NCI-H460 (cell line): ENCODE data around the gene CXXC5. TPM values are rescaled to one million over a fixed set of nuclear protein-coding genes. Genes with fewer than 3 reads are reported as not detected.

ENCODE experiments used
- DNase-seq: peaks from one replicate; pipeline ENCODE4 v3.0.0-alpha.2; 2016; ENCODE audit warnings: low read depth; ENCODE audit errors: extremely low read depth
- total RNA-seq: library from RNA; depleted of rRNA; stranded (reverse); fragments of >200 nt; shearing (Covaris generic); gene quantifications from 2 replicates; pipeline ENCODE4 v1.2.3, GENCODE V29; 2014

Gene CXXC5
- total RNA-seq, 1 experiment from 2014 or later = 11.4 TPM

DNA sequence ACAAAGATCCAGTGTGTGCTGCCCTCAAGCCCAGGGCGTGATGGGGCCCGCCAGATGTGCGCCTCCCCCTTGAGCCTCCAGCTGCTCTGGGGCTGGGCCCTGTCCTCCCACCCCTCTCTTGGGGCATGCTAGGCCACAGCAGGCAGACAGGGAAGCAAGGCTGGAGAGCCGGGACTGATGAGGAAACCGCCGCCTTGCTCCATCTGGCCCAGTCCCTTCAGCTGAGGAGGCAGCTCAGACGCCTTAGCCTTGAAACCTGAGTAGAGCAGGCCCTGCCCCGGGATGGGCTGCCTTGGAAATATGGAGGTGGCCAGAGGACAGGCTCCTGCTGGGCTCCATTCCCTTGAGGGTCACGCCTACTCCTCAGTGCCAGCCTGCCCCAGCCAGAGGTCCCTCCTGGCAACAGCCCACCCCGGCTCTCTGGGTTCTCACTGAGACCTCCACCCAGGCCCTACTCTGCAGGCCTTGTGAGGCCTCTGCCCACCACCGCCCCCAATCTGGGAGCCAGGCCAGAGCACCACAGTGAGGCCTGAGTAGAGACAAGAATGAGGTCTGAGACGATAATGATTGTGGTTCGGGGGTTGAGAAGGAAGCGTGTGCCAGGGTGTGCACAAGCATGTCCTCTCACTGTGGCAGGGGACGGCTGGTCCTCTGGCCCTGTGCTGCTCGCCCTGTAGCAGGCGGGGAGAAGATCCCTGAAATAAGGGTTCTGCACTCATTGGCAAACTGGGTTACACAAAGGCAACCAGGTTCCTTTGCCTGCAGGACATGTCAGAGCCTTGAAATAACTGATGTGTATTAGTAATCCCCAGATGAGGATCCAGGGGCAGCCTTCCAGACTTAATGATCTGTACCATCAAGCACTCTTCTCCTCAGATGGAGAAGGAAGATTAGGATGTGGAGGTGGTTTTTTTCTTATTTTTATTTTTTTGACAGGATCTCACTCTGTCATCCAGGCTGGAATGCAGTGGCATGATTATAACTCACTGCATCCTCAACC, 30.9 kb downstream of the CXXC5 start:
- no peak for DNase-seq

DNA sequence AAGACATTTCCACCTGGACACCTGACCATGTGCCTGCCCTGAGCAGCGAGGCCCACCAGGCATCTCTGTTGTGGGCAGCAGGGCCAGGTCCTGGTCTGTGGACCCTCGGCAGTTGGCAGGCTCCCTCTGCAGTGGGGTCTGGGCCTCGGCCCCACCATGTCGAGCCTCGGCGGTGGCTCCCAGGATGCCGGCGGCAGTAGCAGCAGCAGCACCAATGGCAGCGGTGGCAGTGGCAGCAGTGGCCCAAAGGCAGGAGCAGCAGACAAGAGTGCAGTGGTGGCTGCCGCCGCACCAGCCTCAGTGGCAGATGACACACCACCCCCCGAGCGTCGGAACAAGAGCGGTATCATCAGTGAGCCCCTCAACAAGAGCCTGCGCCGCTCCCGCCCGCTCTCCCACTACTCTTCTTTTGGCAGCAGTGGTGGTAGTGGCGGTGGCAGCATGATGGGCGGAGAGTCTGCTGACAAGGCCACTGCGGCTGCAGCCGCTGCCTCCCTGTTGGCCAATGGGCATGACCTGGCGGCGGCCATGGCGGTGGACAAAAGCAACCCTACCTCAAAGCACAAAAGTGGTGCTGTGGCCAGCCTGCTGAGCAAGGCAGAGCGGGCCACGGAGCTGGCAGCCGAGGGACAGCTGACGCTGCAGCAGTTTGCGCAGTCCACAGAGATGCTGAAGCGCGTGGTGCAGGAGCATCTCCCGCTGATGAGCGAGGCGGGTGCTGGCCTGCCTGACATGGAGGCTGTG, 32.4 kb downstream of the CXXC5 start:
- DNase-seq = no peak

DNA sequence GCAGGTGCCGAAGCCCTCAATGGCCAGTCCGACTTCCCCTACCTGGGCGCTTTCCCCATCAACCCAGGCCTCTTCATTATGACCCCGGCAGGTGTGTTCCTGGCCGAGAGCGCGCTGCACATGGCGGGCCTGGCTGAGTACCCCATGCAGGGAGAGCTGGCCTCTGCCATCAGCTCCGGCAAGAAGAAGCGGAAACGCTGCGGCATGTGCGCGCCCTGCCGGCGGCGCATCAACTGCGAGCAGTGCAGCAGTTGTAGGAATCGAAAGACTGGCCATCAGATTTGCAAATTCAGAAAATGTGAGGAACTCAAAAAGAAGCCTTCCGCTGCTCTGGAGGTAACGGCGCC, 32.9 kb downstream of the CXXC5 start:
- DNase-seq = no peak

DNA sequence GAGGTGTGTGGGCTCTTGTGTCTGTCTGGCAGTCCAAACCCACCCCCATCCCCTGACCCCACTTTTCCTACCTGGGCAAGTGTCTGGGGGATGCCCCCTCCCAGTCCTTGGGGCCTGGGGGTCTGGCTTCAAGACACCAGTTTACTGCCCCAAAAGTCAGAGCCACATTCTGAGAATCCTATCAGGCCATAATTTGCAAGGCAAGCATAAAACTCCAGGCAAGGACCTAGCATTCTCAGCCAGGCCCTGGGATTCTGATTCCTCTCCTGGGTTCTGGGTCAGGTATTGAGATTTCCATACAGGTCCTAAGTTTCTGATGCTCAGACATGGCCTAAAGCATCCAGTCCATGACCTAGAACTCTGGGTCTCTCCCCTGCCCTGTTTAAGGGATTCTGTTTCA, 33.3 kb downstream of the CXXC5 start:
- no peak for DNase-seq

DNA sequence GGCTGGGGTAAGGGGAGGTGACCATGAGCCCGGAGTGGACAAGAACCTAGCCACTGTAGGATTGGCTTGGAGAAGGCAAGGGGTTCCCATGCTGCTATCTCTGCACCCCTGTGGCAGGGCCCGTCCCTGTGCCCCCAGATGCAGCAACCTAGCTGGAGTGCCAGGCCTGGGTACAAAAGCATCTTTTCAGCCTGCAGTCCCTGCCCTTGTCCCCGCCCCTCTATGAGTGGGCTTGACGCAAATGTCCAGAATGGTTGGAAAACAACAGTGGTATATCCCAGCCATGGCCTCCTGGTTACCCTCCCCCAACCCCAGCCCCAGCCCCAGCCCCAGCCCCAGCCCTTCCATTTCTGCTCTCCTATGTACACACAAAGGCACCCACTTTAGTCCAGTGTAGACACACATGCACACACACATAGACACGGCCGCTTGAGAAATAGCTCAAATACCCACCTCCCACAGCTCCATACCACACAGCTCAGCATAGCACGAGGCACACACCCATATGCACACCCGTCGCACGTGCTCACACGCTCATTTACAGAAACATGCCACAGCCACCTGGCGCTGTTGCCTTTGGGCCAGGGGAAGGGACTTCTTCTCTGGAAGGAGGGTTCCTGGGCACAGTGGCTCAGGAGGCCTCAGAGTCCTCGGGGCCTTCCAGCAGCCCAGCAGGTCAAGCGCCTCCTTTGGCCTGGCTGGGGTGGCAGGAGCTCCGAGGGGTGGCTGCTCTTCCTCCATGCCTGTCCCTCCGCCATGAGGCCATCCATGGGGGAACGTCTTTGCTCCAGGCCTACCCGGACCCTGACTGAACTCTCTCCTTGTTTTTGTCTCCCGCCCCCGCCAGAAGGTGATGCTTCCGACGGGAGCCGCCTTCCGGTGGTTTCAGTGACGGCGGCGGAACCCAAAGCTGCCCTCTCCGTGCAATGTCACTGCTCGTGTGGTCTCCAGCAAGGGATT, 34.1 kb downstream of the CXXC5 start:
- no peak for DNase-seq

DNA sequence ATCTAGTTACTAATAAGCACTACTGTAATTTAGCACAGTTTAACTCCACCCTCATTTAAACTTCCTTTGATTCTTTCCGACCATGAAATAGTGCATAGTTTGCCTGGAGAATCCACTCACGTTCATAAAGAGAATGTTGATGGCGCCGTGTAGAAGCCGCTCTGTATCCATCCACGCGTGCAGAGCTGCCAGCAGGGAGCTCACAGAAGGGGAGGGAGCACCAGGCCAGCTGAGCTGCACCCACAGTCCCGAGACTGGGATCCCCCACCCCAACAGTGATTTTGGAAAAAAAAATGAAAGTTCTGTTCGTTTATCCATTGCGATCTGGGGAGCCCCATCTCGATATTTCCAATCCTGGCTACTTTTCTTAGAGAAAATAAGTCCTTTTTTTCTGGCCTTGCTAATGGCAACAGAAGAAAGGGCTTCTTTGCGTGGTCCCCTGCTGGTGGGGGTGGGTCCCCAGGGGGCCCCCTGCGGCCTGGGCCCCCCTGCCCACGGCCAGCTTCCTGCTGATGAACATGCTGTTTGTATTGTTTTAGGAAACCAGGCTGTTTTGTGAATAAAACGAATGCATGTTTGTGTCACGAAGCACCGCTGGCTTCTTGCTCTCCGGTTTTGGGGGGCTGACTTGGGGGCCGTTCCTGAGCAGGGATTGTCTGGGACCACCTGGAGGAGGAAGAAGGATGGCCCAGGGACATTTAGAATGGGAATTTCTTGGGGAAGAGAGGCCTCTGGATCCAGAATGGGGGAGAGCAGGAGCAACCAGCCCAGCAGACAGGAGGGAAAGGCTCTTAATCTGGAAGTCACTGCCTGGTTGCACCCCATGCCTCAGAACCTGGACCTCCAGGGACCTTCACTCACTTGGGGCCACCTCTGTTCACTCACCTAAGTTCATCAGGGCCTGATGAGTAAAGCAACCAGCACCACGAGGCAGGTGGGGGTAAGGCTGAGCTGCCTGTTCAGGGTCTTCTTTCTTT, 35.4 kb downstream of the CXXC5 start:
- DNase-seq = no peak

DNA sequence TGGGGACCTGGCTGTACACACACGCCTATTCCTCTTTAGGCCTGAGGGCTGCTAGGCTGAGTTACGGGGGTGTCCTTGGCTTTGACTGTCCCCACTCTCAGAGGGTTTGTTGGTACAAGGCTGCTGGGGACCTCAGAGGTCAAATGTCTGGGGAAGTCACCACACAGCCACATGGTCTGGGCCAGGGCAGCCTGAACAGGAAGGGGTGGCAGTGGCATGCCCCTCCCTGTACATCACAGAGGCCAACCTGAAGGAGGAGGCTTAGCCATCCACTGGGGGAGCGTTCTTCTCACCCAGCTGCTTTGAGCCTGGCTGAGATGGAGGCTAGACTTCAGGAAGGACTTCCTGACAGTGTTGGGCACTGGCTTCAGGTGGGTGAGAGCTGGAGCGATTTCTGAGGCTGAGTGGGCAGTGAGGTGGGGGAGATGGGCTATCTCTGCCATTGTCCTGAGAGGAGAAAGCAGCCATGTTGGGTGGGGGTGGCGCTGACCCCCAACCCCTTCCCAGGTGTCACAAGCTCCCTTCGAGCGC, 36.3 kb downstream of the CXXC5 start:
- no peak for DNase-seq

DNA sequence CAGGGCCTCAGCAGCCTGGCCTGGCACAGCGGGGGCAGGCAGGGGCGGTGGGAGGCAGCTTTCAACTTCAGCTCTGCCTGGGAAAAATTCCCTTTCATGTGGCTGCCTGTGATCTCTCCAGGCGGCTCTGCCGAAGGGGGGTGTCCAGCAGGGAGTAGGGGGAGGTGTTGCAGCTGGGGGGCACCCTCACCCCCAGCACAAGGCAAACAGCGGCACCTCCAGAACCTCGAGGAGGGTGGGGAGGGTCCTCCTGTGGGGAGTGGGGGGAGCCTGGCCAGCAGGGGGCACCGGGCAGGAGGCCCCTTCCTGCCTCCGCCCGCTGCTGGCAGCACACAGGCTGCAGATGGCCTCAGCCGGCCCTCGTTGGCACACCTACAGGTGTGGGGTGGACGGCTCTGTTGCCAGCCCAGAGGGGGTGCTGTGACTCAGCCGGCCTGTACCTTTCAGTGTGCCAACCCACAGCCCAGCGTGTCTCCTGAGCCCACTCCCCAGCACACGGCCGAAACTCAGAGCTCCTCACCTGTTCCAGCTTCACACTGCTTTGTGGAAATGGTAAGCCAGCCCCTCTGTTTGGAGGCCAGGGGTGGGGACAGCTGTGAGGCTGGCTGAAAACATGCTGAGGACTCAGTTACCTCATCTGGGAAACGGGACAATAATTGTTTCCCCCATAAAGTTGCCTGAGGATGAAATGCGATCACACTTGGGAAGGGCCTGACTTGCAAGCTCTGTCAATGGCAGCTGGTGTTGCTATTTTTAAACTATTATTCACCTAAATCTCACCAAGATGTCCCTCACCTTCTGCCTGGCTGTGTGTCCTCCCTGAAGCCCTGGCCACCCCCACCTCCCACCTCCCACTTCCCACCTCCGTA, 37.0 kb downstream of the CXXC5 start:
- DNase-seq = no peak

DNA sequence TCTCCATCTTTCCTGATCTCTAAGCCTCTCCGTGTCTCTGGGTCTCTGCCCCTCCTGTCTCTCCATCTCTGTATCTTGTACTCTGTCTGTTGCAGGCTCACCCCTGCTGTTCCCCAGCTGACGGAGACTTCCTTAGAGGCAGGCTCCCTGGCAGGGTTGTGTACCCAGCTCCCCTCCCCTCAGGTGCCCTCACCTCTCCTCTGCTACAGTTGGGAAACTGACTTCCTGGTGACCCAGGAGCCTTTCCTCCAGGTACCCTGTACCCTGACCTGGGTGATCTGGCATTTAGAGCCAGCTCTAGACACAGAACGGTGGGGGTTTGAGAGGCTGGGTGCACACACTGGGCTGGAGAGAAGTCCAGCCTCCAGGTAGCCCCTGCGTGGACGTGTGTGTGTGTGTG, 37.7 kb downstream of the CXXC5 start:
- DNase-seq = no peak

DNA sequence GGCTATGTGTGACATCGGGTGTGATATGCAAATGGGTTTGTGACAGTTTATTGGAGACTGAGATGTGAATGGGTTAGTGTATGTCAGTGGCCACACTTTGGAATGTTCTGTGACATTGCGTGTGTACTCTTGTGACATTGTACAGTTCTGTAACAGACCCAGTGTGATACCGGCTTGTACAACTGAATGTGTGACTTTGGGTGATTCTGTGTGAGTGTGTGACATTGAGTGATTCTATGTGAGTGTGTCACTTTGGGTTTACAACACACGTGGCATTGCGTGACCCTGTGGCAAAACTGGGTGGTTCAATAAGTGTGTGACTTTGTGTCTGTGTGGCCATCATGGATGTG, 38.2 kb downstream of the CXXC5 start:
- DNase-seq = no peak

DNA sequence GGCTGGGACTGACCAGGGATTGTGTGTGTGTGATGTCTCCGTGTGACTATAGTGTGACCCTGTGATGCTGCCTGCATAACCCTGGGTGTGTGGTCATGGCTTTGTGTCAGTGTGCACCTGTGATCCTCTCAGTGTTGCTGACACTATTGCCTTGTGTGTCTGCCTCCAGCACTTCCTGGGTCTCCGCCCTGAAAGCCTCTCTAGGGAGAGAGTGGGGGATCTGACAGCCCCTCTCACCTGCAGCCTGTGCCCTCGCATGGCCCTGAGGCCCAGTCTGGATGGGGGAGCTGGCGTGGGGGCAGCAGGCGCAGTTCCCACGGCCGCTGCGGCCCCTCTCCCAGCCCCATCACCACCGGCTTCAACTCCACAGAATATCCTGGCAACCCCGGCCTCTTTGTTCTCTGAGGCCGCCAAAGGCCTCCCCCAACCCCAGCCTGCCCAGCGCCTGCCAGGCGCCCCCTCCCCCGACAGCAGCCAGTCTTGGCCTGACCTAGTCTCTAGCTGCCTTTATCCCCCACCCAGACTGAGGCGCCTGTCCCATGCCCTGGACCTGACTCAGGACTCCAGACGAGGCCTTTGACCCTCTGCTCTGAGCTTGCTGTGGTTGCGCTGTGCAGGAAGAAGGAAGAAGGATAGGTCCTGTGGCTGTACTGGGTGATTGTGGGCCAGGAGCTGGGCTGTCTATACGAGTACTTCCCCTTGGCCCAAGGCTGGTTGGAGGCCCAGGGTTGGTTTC, 38.7 kb downstream of the CXXC5 start:
- no peak for DNase-seq

DNA sequence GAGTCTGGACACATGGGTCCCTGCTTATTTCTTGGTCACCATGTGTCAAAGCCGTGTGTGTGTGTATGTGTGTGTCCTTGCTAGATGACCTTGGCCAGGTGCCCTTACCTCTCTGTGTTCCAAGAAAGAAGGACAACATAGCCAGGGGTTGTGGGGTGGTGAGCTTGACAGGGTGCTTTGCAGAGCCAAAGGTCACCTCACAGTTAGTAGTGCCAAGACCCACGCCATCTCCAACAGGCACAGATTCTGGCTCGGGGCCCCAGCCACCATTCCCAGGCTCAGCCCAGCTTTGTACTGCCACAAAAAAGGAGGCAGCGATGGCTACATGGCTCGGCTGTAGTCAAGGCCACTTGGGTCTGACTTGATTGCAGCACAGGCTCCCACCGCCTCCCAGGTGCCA, 39.5 kb downstream of the CXXC5 start:
- DNase-seq = no peak

DNA sequence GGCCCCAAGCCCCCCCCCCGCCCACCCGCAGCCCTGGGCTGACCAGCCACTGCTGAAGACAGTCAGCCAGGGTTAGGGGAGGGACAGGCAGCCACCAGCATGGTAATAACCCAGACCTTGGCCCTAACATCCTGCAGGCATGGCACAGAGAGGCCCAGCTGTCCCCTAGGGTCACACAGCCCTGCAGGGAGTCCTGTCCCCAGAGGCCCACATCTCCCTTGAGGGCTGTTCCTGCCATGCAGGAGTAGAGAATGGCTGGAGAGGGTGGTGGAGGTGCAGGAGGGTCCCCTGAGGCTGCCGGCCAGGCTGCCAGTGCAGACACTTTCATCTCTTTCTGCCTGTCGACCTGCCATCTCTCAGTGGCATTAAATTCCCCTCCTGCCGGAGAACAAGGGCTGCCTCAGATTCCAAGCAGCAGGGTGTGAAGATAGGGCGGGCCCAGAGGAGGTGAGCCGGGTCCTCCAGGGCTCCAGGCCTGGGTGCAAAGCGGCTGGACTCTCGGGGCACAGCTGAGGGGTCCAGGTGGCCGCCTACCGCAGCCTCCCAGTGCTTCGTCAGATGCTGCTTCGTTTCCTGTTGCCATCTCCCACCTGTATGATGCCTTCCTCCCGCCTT, 40.0 kb downstream of the CXXC5 start:
- no peak for DNase-seq

DNA sequence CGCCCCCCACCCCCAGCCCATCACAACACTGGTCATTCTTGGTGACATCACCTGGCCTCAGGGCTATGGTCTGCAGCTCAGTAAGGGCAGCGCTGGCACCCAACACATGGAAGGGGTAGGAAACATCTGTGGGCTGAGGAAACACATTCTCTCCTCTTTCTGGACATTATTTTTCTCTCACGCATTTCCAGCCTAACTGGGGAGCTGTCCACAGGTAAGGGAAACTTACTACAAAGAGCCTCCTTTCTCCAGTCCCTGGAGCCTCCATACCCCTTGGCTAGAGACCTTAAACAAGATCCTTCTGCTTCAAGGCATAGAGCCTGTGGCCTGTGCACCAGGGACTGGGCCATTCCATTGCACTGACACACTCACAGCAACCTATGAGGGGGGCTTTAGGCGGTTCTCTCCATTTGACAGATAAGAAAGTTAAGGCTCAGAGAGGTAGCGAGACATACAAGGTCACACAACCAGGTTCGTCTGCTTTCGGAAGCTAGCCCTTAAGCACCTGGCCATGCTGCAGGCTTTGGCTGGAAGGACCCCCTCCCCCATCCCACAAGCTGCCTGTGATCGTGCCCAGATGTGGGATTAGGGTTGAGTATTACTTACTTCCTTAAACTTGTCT, 40.7 kb downstream of the CXXC5 start:
- no peak for DNase-seq

DNA sequence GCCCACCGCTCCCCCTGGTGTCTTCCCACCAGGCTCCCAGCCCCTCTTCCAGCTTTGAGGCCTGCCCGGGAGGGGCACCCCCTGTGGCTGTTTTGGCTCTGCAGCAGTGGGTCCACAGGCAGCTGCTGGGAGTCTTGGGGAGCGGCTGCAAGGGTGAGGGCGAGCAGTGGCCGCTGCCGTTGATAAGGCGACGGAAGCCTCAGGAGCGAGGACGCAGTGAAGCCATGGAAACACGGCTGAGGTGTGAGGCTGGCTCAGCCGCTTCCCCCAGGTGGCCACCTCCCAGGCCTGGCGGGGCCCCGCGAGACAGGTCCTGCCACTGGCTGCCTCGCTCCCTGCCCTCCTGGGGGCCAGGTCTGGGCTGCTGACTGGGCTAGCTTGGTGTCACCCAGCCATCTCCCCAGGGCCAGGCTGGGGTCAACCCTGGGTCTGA, 41.5 kb downstream of the CXXC5 start:
- DNase-seq = no peak

DNA sequence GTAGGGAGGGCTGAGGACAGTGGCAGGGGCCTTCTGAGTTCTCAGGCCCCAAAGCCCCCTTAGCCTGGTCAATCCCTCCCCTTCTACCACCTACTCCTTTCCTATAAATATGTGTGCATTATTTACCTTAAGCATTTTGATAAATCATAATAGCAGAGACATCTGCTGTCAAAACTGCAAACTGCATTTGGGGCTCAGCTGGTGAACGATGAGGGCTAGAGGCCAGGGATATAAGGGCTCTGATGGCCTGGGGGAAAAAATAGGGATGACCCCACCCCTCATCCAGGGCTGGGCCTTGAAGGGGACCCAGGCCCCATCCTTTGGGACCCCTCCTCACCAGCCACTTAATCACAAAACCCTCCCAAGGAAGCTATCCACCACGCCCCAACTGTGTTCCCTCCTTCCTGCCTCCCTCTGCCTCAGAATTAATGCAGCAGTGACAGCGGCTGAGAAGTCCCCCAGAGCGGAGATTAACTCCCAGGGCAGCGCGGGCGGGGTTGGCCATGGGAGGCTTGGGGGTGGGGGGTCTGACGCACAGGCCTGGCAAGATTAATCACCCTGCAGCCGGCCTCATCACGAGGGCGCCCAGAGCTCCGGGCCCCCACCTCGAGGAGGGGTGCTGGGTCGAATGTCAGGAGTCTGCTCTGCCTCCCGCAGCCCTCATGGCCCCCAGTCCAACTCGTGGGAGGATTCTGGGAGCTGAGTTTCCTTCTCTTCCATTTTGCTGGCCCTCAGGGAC, 42.1 kb downstream of the CXXC5 start:
- DNase-seq = peak; percentile 47
